Fibroblast of the conjunctiva (primary cell): ENCODE results near the gene UBL5.

Source experiments
- DNase-seq: peaks from one replicate; pipeline ENCODE4 v3.0.0-alpha.2; 2010; ENCODE audit warnings: low read depth

Gene UBL5

GRCh38 chr19:9856609-9857008 is 28.9 kb downstream of the UBL5 start:
- no peak for DNase-seq

GRCh38 chr19:9857076-9857721 is 29.5 kb downstream of the UBL5 start:
- no peak for DNase-seq

- no peak for DNase-seq
These were observed 30.4 kb downstream of the UBL5 start for GRCh38 chr19:9857920-9858746.

- DNase-seq, result no peak
These were observed 31.0 kb downstream of the UBL5 start for GRCh38 chr19:9858766-9859165.

GRCh38 chr19:9860407-9860806 is 32.7 kb downstream of the UBL5 start:
- DNase-seq, result no peak

- DNase-seq, result no peak
These were observed 33.8 kb downstream of the UBL5 start for GRCh38 chr19:9861503-9861902.

GRCh38 chr19:9862938-9863337 is 35.2 kb downstream of the UBL5 start:
- no peak for DNase-seq

- no peak for DNase-seq
These were observed 36.0 kb downstream of the UBL5 start for GRCh38 chr19:9863759-9864158.

GRCh38 chr19:9865732-9866501 is 38.2 kb downstream of the UBL5 start:
- no peak for DNase-seq

GRCh38 chr19:9868983-9869617 is 41.4 kb downstream of the UBL5 start:
- no peak for DNase-seq

GRCh38 chr19:9871626-9872338 is 44.1 kb downstream of the UBL5 start:
- no peak for DNase-seq

GRCh38 chr19:9872618-9873242 is 45.0 kb downstream of the UBL5 start:
- no peak for DNase-seq

- DNase-seq, result no peak
These were observed 47.4 kb downstream of the UBL5 start for GRCh38 chr19:9875031-9875627.

- no peak for DNase-seq
These were observed 48.1 kb downstream of the UBL5 start for GRCh38 chr19:9875796-9876195.

GRCh38 chr19:9877780-9878510 is 50.2 kb downstream of the UBL5 start:
- no peak for DNase-seq

- DNase-seq, result no peak
These were observed 50.9 kb downstream of the UBL5 start for GRCh38 chr19:9878511-9879196.
